HG02870 (cell line): Measurements from ENCODE around the gene MT4.

Source experiments
- ATAC-seq: cut with Tn5 transposase; IDR thresholded peaks from one replicate; pipeline ENCODE4 v1.9.1; 2021; ENCODE audit warnings: mild to moderate bottlenecking, moderate library complexity; ENCODE audit not compliant: unreplicated experiment

Gene MT4

GRCh38 chr16:56564793-56565477 is at the start of gene MT4:
MT4 (plus strand) TSS chr16:56565073; CDS start chr16:56565129, 56 bp downstream.
- no peak for ATAC-seq

GRCh38 chr16:56515665-56516064 is 49.2 kb upstream of the MT4 start:
- no peak for ATAC-seq

GRCh38 chr16:56517206-56517605 is 47.7 kb upstream of the MT4 start:
- ATAC-seq: no peak

- no peak for ATAC-seq
These were observed 46.4 kb upstream of the MT4 start for GRCh38 chr16:56518425-56518824.

GRCh38 chr16:56519459-56520250 is 45.2 kb upstream of the MT4 start, which contains the start of gene BBS2:
BBS2 (minus strand) TSS chr16:56520024; CDS start chr16:56519862, 162 bp downstream.
- ATAC-seq: peak; percentile 85

GRCh38 chr16:56520251-56520577 is 44.7 kb upstream of the MT4 start:
- ATAC-seq: no peak

GRCh38 chr16:56525236-56525635 is 39.6 kb upstream of the MT4 start:
- no peak for ATAC-seq

- no peak for ATAC-seq
These were observed 34.0 kb upstream of the MT4 start for GRCh38 chr16:56530872-56531271.

- no peak for ATAC-seq
These were observed 32.2 kb upstream of the MT4 start for GRCh38 chr16:56532714-56533113.

GRCh38 chr16:56534847-56535383 is 30.0 kb upstream of the MT4 start:
- ATAC-seq: no peak

- no peak for ATAC-seq
These were observed 26.5 kb upstream of the MT4 start for GRCh38 chr16:56538331-56538730.

- no peak for ATAC-seq
These were observed 25.2 kb upstream of the MT4 start for GRCh38 chr16:56539656-56540055.

GRCh38 chr16:56542039-56542438 is 22.8 kb upstream of the MT4 start:
- ATAC-seq: no peak

GRCh38 chr16:56547120-56547948 is 17.5 kb upstream of the MT4 start:
- no peak for ATAC-seq

GRCh38 chr16:56547949-56548567 is 16.8 kb upstream of the MT4 start:
- ATAC-seq: no peak

- no peak for ATAC-seq
These were observed 15.7 kb upstream of the MT4 start for GRCh38 chr16:56549161-56549560.

GRCh38 chr16:56549744-56550385 is 15.0 kb upstream of the MT4 start:
- no peak for ATAC-seq

GRCh38 chr16:56551796-56552738 is 12.8 kb upstream of the MT4 start:
- no peak for ATAC-seq

GRCh38 chr16:56554441-56554840 is 10.4 kb upstream of the MT4 start:
- ATAC-seq: no peak
